C1 segment of cervical spinal cord (tissue), 14 donors: ENCODE measurements around the gene MT1M.
"Not testable (repeated sequence)": the region's sequence is repeated elsewhere in the genome, so short reads cannot be mapped to it uniquely, and the experiment has no call there.

ENCODE experiments used
- DNase-seq, 14 donors: peaks; one replicate each; lab custom pipeline; 2025; lab: John Stamatoyannopoulos, UW

Gene MT1M

GRCh38 chr16:56672171-56672570 lies 39.7 kb downstream of the MT1M start:
- DNase-seq = not testable (repeated sequence)

GRCh38 chr16:56672761-56673536 lies 40.5 kb downstream of the MT1M start:
- DNase-seq = no peak

GRCh38 chr16:56673921-56674320 lies 41.5 kb downstream of the MT1M start:
- DNase-seq = peak in 1 of 14 donors; percentile 31

- DNase-seq = not testable (repeated sequence)
Measured at GRCh38 chr16:56674570-56674969, 42.1 kb downstream of the MT1M start.

- no peak for DNase-seq
Measured at GRCh38 chr16:56675685-56676210, 43.3 kb downstream of the MT1M start.

GRCh38 chr16:56677474-56677873 lies 45.0 kb downstream of the MT1M start:
- DNase-seq = no peak

GRCh38 chr16:56679078-56679730 lies 46.7 kb downstream of the MT1M start:
- DNase-seq = no peak

GRCh38 chr16:56679818-56680217 lies 47.4 kb downstream of the MT1M start:
- no peak for DNase-seq

- peak; percentile 44 to 97 (median 79) for DNase-seq
Measured at GRCh38 chr16:56681939-56682702, 49.7 kb downstream of the MT1M start, which contains the start of gene MT1X. TSS of gene MT1X (plus strand) at chr16:56682470. CDS start at chr16:56682541, 71 bp downstream.

GRCh38 chr16:56682703-56683397 lies 50.4 kb downstream of the MT1M start:
- peak in 1 of 14 donors; percentile 56 for DNase-seq
